Hepatocyte (in vitro differentiated cells): ENCODE results near the gene PRODH.

ENCODE experiments used
- EZH2 ChIP-seq: fragments of 200-600 bp; sonication (generic); IDR thresholded peaks from 2 replicates; pipeline ENCODE4 v1.6.1; 2016; ENCODE audit warnings: antibody characterized with exemption, mild to moderate bottlenecking, borderline replicate concordance
- TF ChIP-seq, protein P1 (sequence below): fragments of 200-600 bp; sonication (generic); IDR thresholded peaks from 2 replicates; pipeline ENCODE4 v1.5.1; 2016; ENCODE audit warnings: antibody characterized with exemption, mild to moderate bottlenecking; ENCODE audit not compliant: poor library complexity

DNA sequence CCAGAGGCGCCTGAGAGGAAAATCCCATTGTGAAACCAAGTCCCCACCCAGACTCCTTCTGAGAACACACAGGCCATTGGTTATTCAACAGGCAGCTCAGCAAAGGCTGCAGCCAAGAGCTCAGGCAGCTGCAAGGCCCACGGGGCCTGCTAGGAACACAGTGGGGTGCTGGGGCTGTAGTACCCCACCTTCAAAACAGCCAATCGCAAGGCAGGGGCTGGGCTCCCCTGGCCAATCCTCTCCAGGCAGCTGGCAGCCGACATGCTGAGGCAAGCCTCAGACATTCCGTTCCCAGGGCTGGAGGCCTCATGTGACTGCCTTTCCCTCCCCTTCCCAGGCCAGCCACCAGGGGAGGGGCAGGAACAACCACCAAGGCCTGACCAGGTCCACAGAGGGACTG is 6.6 kb downstream of the PRODH start:
- TF ChIP-seq, protein P1, sequence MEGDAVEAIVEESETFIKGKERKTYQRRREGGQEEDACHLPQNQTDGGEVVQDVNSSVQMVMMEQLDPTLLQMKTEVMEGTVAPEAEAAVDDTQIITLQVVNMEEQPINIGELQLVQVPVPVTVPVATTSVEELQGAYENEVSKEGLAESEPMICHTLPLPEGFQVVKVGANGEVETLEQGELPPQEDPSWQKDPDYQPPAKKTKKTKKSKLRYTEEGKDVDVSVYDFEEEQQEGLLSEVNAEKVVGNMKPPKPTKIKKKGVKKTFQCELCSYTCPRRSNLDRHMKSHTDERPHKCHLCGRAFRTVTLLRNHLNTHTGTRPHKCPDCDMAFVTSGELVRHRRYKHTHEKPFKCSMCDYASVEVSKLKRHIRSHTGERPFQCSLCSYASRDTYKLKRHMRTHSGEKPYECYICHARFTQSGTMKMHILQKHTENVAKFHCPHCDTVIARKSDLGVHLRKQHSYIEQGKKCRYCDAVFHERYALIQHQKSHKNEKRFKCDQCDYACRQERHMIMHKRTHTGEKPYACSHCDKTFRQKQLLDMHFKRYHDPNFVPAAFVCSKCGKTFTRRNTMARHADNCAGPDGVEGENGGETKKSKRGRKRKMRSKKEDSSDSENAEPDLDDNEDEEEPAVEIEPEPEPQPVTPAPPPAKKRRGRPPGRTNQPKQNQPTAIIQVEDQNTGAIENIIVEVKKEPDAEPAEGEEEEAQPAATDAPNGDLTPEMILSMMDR, result no peak
- TF ChIP-seq EZH2, result no peak
